Activated CD8-positive, alpha-beta T cell treated with anti-CD3 and anti-CD28 coated beads for 36 hours (primary cell): ENCODE results near the gene BRAF. TPM values are rescaled to one million over a fixed set of nuclear protein-coding genes. Genes with fewer than 3 reads are reported as not detected.
"Not testable (repeated sequence)": the region's sequence is repeated elsewhere in the genome, so short reads cannot be mapped to it uniquely, and the experiment has no call there.

Experiments used
- ATAC-seq: fragments of 200-7000 bp; cut with Tn5 transposase; one replicate; pipeline ENCODE4 v1.10.0; 2021; ENCODE audit warnings: mild to moderate bottlenecking, moderate library complexity
- CTCF ChIA-PET: fragments of 350-600 bp; sonication (Branson Sonifier 250); formaldehyde crosslinking; loops from one replicate; lab custom pipeline; 2021; ENCODE audit warnings: antibody characterized with exemption; lab: Charles Lee
- POLR2A ChIA-PET: fragments of 350-600 bp; sonication (Branson Sonifier 250); formaldehyde crosslinking; loops from one replicate; lab custom pipeline; 2021; ENCODE audit warnings: antibody characterized with exemption; lab: Charles Lee
- DNase-seq: peaks from one replicate; pipeline ENCODE4 v3.0.0-alpha.2; 2020
- H3K27ac Mint-ChIP-seq: one replicate; pipeline ENCODE4 v1.8.0; 2021; ENCODE audit warnings: mild to moderate bottlenecking, mixed read lengths
- H3K27me3 Mint-ChIP-seq: one replicate; pipeline ENCODE4 v1.8.0; 2021; ENCODE audit warnings: mixed read lengths
- H3K36me3 Mint-ChIP-seq: one replicate; pipeline ENCODE4 v1.8.0; 2021; ENCODE audit warnings: low read depth, mixed read lengths
- H3K4me1 Mint-ChIP-seq: one replicate; pipeline ENCODE4 v1.8.0; 2021; ENCODE audit warnings: low read depth, mixed read lengths
- H3K4me3 Mint-ChIP-seq: one replicate; pipeline ENCODE4 v1.8.0; 2021; ENCODE audit warnings: mild to moderate bottlenecking, moderate library complexity, mixed read lengths
- H3K9me3 Mint-ChIP-seq: one replicate; pipeline ENCODE4 v1.8.0; 2021; ENCODE audit warnings: mixed read lengths
- CTCF ChIP-seq: fragments of 200-600 bp; IDR thresholded peaks from one replicate; pipeline ENCODE4 v1.8.0; 2022; ENCODE audit warnings: antibody characterized with exemption, mild to moderate bottlenecking
- intact Hi-C: fragments of 100-400 bp; cut with micrococcal nuclease; formaldehyde crosslinking; loops from one replicate; pipeline ENCODE4 v1.10.0; 2022
- total RNA-seq, 2 experiments: library from RNA; stranded (reverse); gene quantifications; one replicate each; pipeline ENCODE4 v1.2.3, GENCODE V29; 2021

The BRAF gene
- total RNA-seq, 2 experiments from 2014 or later: 30.0 to 30.6 TPM

DNA sequence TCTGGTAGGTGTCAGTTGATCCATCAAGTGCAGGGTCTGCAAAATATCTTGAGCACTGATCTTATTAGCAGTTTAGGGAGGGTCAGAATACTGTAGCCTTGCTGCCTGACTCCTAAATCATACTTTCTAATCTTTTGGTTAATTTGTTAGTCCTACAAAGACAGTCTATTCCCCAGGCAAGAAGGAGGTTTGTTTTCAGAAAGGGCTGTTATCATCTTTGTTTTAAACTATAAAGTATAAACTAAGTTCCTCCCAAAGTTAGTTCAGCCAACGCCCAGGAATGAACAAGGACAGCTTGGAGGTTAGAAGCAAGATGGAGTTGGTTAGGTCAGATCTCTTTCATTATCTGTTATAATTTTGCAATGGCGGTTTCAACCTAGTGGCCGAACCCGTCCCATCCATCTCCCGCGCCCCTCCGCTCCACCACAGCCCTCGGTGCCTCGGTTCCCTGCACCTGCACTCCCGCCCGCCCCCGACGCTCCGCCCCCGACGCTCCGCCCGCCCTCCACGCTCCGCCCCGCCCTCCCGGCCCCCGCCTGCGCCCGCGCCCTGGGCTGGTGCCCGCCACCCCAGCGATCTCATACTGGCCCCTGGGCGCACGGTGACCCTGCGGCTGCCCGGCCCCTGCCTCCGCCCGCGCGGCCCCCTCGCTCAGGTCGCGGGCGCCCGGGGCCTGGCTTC, 252.2 kb downstream of the BRAF start, which contains the start of gene ADCK2:
Gene ADCK2 (plus strand): TSS at position 564 of the 681 bp plus-strand sequence. CDS start 386 bp downstream, outside the sequence.
- no peak for TF ChIP-seq CTCF
- H3K27ac Mint-ChIP-seq: peak within 1 kb of the TSS; percentile 82
- ATAC-seq (peak; percentile 77), DNase-seq (peak; percentile 68)
- POLR2A ChIA-PET: interaction anchor here (1.1 to 3.6 kb wide), 2 partner anchors 24 to 44 kb away, joined by 3 to 14 read pairs; partner anchors contain the start of gene NDUFB2
- H3K27me3 Mint-ChIP-seq: no peaks in the 10 kb centered on the region
- H3K9me3 Mint-ChIP-seq: no peaks in the 10 kb centered on the region
- H3K4me1 Mint-ChIP-seq: peaks cover 33% of the 10 kb centered on the region
- peaks cover 6% of the 10 kb centered on the region for H3K36me3 Mint-ChIP-seq
- CTCF ChIA-PET: interaction anchor here (1.2 to 2.3 kb wide), 2 partner anchors 16 to 19 kb away, joined by 4 to 7 read pairs; no protein-coding TSS in a partner anchor
- H3K4me3 Mint-ChIP-seq: peak within 1 kb of the TSS; percentile 86
- intact Hi-C loops: no loop called here

GRCh38 chr7:140671966-140672365, 252.8 kb downstream of the BRAF start:
- TF ChIP-seq CTCF: no peak
- POLR2A ChIA-PET: interaction anchor here (3.6 kb wide), 1 partner anchor 25 kb away, joined by 14 read pairs; the partner anchor contains the start of gene NDUFB2
- CTCF ChIA-PET: interaction anchor here (1.2 kb wide), 1 partner anchor 18 kb away, joined by 4 read pairs; no protein-coding TSS in a partner anchor
- no peak for ATAC-seq
- Mint-ChIP-seq H3K4me3 (peak overlapping the region; percentile 67), H3K27me3 (no peaks in the 10 kb centered on the region), H3K4me1 (peaks cover 33% of the 10 kb centered on the region), H3K9me3 (no peaks in the 10 kb centered on the region), H3K27ac (peak overlapping the region; percentile 82), H3K36me3 (peaks cover 6% of the 10 kb centered on the region)
- DNase-seq: no peak
- intact Hi-C loops: no loop called here

DNA sequence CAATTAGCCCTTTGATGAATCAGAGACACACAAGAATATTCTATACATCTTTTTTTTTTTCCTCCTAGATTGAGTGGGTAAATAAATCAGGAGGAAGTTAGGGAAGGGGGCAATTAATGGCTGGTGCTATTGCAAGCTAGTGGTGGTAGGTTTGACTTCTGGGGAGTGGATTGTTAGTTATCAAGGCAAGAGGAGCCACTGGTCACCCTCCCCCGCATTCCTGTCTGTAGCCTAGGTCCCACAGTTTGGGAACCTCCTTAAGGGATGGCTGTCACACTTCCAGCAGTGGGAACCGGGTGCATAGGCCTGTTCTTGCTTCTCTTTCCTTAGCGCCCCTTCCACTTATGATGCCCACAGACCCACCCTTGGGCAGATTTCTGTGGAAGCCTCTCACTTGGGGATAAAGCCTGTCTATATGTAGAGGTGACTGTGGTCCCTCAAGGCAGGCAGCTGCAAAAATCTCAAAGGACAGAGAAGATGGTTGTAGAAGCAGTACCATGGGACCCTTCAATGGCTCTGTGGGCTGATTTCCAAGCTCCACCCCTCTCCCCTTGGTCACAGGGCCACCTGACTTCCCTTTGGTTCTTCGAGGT, 254.3 kb downstream of the BRAF start:
- POLR2A ChIA-PET: no interaction called here
- no peak for TF ChIP-seq CTCF

DNA sequence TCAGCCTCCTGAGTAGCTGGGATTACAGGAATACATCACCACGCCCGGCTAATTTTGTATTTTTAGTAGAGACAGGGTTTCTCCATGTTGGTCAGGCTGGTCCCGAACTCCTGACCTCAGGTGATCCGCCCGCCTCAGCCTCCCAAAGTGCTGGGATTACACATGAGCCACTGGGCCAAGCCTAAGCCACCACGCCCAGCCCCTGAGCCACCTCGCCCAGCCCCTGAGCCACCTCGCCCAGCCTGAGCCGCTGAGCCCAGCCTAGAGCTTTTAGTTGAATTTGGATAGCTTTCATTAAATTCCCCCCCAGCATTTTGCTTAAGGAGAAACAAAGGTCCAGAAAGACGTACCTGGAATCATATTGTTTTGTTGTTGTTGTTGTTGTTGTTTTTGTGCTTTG, 254.9 kb downstream of the BRAF start:
- H3K4me1 Mint-ChIP-seq: peaks cover 20% of the 10 kb centered on the region
- ATAC-seq, H3K9me3 Mint-ChIP-seq, H3K27ac Mint-ChIP-seq, H3K4me3 Mint-ChIP-seq, H3K36me3 Mint-ChIP-seq, intact Hi-C loops, DNase-seq, H3K27me3 Mint-ChIP-seq: not testable (repeated sequence)
- ChIA-PET POLR2A (interaction anchor here (1.3 kb wide), 1 partner anchor 27 kb away, joined by 3 read pairs; the partner anchor contains the start of gene NDUFB2), CTCF (interaction anchor here (1.0 to 2.7 kb wide), 3 partner anchors 10 to 21 kb away, joined by 3 to 19 read pairs (median 3); no protein-coding TSS in a partner anchor)

More for the DNA sequence above, 254.3 kb downstream of the BRAF start:
- ATAC-seq (no peak), DNase-seq (no peak)
- intact Hi-C loops: no loop called here
- no peaks in the 10 kb centered on the region for H3K9me3 Mint-ChIP-seq
- H3K4me1 Mint-ChIP-seq: peaks cover 24% of the 10 kb centered on the region
- H3K4me3 Mint-ChIP-seq: no peak overlapping the region
- no peaks in the 10 kb centered on the region for H3K27me3 Mint-ChIP-seq
- CTCF ChIA-PET: no interaction called here
- no peak overlapping the region for H3K27ac Mint-ChIP-seq
- peaks cover 2% of the 10 kb centered on the region for H3K36me3 Mint-ChIP-seq

GRCh38 chr7:140669352-140669751, 255.4 kb downstream of the BRAF start:
- Mint-ChIP-seq H3K4me3 (no peak overlapping the region), H3K36me3 (no peaks in the 10 kb centered on the region), H3K4me1 (peaks cover 15% of the 10 kb centered on the region), H3K27me3 (no peaks in the 10 kb centered on the region), H3K27ac (no peak overlapping the region), H3K9me3 (no peaks in the 10 kb centered on the region)
- no peak for TF ChIP-seq CTCF
- DNase-seq: no peak
- ChIA-PET CTCF (interaction anchor here (0.9 to 2.7 kb wide), 4 partner anchors 9 to 153 kb away, joined by 3 to 19 read pairs (median 3); no protein-coding TSS in a partner anchor), POLR2A (interaction anchor here (1.3 kb wide), 1 partner anchor 27 kb away, joined by 3 read pairs; the partner anchor contains the start of gene NDUFB2)
- intact Hi-C loops: no loop called here
- no peak for ATAC-seq

Other genes starting within 250 kb of the BRAF start
- gene NDUFB2, start 228.2 kb downstream of the BRAF start, total RNA-seq: 100 to 1,000 TPM; 159 to 177 TPM
- gene MRPS33, start 90.0 kb upstream of the BRAF start, total RNA-seq: 100 to 1,000 TPM in 1 of 2 experiments, 10 to 100 TPM in 1; 95.5 to 101 TPM
- 1 to 10 TPM in 1 of 2 experiments, under 1 TPM in 1; 0.34 to 1.1 TPM for gene TMEM178B, start 149.1 kb upstream of the BRAF start, total RNA-seq